Astrocyte (in vitro differentiated cells and primary cell): ENCODE data around the gene GPHN. TPM values are rescaled to one million over a fixed set of nuclear protein-coding genes. Genes with fewer than 3 reads are reported as not detected.

ENCODE experiments used
- DNase-seq: peaks from one replicate; pipeline ENCODE4 v3.0.0-alpha.2; 2010; ENCODE audit warnings: low read depth
- FAIRE-seq: peaks from 2 replicates; lab custom pipeline; 2011; peaks lifted over from hg19 to GRCh38; lab: Jason Lieb, UNC
- H2AFZ ChIP-seq: 2 replicates; pipeline ENCODE4 v1.6.0; 2012; ENCODE audit warnings: low read depth, low read length, inconsistent platforms
- H3K27ac ChIP-seq: 2 replicates; pipeline ENCODE4 v1.5.1; 2011; ENCODE audit warnings: low read depth, low read length, inconsistent platforms
- H3K27me3 ChIP-seq: 2 replicates; pipeline ENCODE4 v1.6.0; 2011; ENCODE audit warnings: low read length, inconsistent platforms; ENCODE audit not compliant: insufficient read depth
- H3K36me3 ChIP-seq: 2 replicates; pipeline ENCODE4 v1.5.1; 2011; ENCODE audit warnings: low read length, inconsistent platforms; ENCODE audit not compliant: insufficient read depth
- H3K4me1 ChIP-seq: 2 replicates; pipeline ENCODE4 v1.5.1; 2011; ENCODE audit warnings: low read length, inconsistent platforms; ENCODE audit not compliant: insufficient read depth
- H3K4me2 ChIP-seq: 2 replicates; pipeline ENCODE4 v1.6.0; 2012; ENCODE audit warnings: low read length, inconsistent platforms
- H3K4me3 ChIP-seq: 2 replicates; pipeline ENCODE4 v1.5.1; 2011; ENCODE audit warnings: low read depth, mild to moderate bottlenecking, low read length, inconsistent platforms; ENCODE audit not compliant: insufficient read depth
- H3K79me2 ChIP-seq: 2 replicates; pipeline ENCODE4 v1.6.0; 2012; ENCODE audit warnings: mild to moderate bottlenecking, low read length, inconsistent platforms; ENCODE audit not compliant: insufficient read depth
- H3K9ac ChIP-seq: 2 replicates; pipeline ENCODE4 v1.6.0; 2012; ENCODE audit warnings: mild to moderate bottlenecking, low read length, inconsistent platforms
- H3K9me3 ChIP-seq: 2 replicates; pipeline ENCODE4 v1.5.1; 2012; ENCODE audit warnings: low read depth, mild to moderate bottlenecking, low read length, inconsistent platforms; ENCODE audit not compliant: insufficient read depth
- H4K20me1 ChIP-seq: 2 replicates; pipeline ENCODE4 v1.6.0; 2012; ENCODE audit warnings: low read length, inconsistent platforms; ENCODE audit not compliant: insufficient read depth
- H3K27ac Mint-ChIP-seq: one replicate; pipeline ENCODE4 v1.8.0; 2021; ENCODE audit warnings: mild to moderate bottlenecking, mixed read lengths; ENCODE audit not compliant: unreplicated experiment
- H3K27me3 Mint-ChIP-seq: one replicate; pipeline ENCODE4 v1.8.0; 2021; ENCODE audit warnings: low read depth, mixed read lengths; ENCODE audit not compliant: unreplicated experiment
- H3K36me3 Mint-ChIP-seq: one replicate; pipeline ENCODE4 v1.8.0; 2021; ENCODE audit warnings: low read depth, mixed read lengths; ENCODE audit not compliant: unreplicated experiment
- H3K4me1 Mint-ChIP-seq: one replicate; pipeline ENCODE4 v1.8.0; 2021; ENCODE audit warnings: low read depth, mixed read lengths; ENCODE audit not compliant: unreplicated experiment
- H3K4me3 Mint-ChIP-seq: one replicate; pipeline ENCODE4 v1.8.0; 2021; ENCODE audit warnings: mild to moderate bottlenecking, moderate library complexity, mixed read lengths; ENCODE audit not compliant: unreplicated experiment
- H3K9me3 Mint-ChIP-seq: one replicate; pipeline ENCODE4 v1.8.0; 2021; ENCODE audit warnings: mild to moderate bottlenecking, mixed read lengths; ENCODE audit not compliant: unreplicated experiment
- EZH2 ChIP-seq: IDR thresholded peaks from 2 replicates; pipeline ENCODE4 v1.6.1; 2012; ENCODE audit warnings: mild to moderate bottlenecking, low read length, inconsistent platforms; ENCODE audit not compliant: insufficient read depth
- total RNA-seq: library from RNA; stranded (reverse); gene quantifications from 2 replicates; pipeline ENCODE4 v1.2.1, GENCODE V29; 2021
- TF ChIP-seq, protein P1 (sequence below): IDR thresholded peaks from 2 replicates; pipeline ENCODE4 v1.5.1; 2011; ENCODE audit warnings: low read depth, mild to moderate bottlenecking, inconsistent platforms, low read length, moderate library complexity; ENCODE audit not compliant: insufficient read depth

GPHN gene
- total RNA-seq, 1 donor from 2014 or later, result 6.9 TPM

DNA sequence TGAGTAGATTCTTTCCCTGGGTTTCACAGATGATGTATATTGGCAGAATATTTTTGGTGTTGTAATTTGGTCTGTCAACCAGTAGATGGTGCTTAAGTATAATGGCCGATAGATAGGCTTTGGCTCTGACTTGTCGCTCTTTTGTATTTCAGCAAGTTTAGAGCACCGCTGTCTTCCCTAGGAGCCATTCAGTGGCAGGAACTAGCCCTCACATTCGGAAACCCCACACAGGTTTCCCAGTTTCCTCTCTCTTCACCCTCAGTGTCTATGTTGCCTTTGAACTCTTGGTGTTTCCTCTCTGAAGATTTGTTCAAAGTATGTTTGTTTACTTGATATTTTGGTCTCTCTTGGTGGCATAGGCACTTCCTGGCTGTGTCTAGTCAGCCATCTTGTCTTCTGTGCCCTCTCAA lies 102.2 kb downstream of the GPHN start:
- Mint-ChIP-seq H3K27ac (no peak overlapping the region), H3K36me3 (no peaks in the 10 kb centered on the region), H3K4me1 (no peaks in the 10 kb centered on the region), H3K4me3 (no peak overlapping the region), H3K27me3 (no peaks in the 10 kb centered on the region), H3K9me3 (no peaks in the 10 kb centered on the region)
- Histone ChIP-seq H3K79me2 (peaks cover 11% of the 10 kb centered on the region), H3K4me1 (no peaks in the 10 kb centered on the region), H3K4me3 (no peak overlapping the region), H3K4me2 (no peak overlapping the region), H3K9ac (no peak overlapping the region), H3K27ac (no peak overlapping the region), H3K36me3 (no peaks in the 10 kb centered on the region), H2AFZ (no peak overlapping the region), H3K9me3 (no peaks in the 10 kb centered on the region), H3K27me3 (no peaks in the 10 kb centered on the region), H4K20me1 (peaks cover 3% of the 10 kb centered on the region)
- no peak for FAIRE-seq
- no peak for TF ChIP-seq EZH2
- TF ChIP-seq, protein P1, sequence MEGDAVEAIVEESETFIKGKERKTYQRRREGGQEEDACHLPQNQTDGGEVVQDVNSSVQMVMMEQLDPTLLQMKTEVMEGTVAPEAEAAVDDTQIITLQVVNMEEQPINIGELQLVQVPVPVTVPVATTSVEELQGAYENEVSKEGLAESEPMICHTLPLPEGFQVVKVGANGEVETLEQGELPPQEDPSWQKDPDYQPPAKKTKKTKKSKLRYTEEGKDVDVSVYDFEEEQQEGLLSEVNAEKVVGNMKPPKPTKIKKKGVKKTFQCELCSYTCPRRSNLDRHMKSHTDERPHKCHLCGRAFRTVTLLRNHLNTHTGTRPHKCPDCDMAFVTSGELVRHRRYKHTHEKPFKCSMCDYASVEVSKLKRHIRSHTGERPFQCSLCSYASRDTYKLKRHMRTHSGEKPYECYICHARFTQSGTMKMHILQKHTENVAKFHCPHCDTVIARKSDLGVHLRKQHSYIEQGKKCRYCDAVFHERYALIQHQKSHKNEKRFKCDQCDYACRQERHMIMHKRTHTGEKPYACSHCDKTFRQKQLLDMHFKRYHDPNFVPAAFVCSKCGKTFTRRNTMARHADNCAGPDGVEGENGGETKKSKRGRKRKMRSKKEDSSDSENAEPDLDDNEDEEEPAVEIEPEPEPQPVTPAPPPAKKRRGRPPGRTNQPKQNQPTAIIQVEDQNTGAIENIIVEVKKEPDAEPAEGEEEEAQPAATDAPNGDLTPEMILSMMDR, result peak; percentile 42
- no peak for DNase-seq

DNA sequence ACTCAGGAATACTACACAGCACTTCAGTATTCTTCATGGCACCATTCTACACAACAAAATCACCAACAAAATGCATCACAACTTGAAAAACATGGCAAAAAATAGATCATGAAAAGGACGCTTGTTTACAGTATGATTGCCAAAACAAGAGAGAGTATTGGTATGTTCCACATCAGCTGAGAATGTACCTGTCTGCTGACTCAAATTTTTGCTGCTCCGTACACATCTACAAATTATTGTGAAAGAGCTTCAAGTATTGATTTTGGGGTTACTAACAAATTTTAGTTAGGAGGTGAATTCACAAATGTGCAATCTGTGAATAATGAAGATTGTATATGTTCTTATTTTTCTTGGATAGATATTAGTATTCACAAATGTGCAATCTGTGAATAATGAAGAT lies 105.4 kb downstream of the GPHN start:
- DNase-seq, result no peak
- H3K9me3 Mint-ChIP-seq, result peaks cover 7% of the 10 kb centered on the region
- no peaks in the 10 kb centered on the region for H3K36me3 Mint-ChIP-seq
- H3K4me1 Mint-ChIP-seq, result no peaks in the 10 kb centered on the region
- no peak overlapping the region for H3K27ac Mint-ChIP-seq
- Histone ChIP-seq H3K4me2 (no peak overlapping the region), H2AFZ (no peak overlapping the region), H3K36me3 (no peaks in the 10 kb centered on the region), H3K4me3 (no peak overlapping the region), H3K9me3 (no peaks in the 10 kb centered on the region), H3K9ac (no peak overlapping the region), H3K27me3 (no peaks in the 10 kb centered on the region), H3K27ac (no peak overlapping the region), H3K4me1 (no peaks in the 10 kb centered on the region), H3K79me2 (peaks cover 17% of the 10 kb centered on the region), H4K20me1 (peaks cover 3% of the 10 kb centered on the region)
- peak; percentile 52 for FAIRE-seq
- TF ChIP-seq, protein P1, result no peak
- no peak for TF ChIP-seq EZH2
- no peaks in the 10 kb centered on the region for H3K27me3 Mint-ChIP-seq
- no peak overlapping the region for H3K4me3 Mint-ChIP-seq

DNA sequence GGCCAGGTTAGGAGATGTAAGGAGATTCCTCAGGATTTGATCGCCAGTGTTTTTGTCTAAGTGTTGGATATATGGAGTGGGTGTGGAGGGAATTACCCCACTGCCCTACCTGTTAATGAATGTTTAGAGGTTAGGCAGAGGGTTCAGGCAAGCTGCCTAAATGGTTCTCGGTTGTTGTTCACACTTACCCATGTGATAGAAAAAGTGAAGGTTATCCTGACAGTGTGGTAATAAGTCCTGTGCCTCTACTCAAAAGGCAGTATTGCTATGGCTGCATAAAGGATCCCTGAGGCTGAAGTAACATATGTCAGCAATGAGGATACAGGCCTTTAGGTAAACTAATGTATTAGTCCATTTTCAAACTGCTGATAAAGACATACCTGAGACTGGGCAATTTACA lies 112.0 kb downstream of the GPHN start:
- Histone ChIP-seq H3K9ac (no peak overlapping the region), H3K79me2 (peaks cover 7% of the 10 kb centered on the region), H3K4me3 (no peak overlapping the region), H2AFZ (no peak overlapping the region), H3K4me2 (no peak overlapping the region), H3K36me3 (no peaks in the 10 kb centered on the region), H3K9me3 (no peaks in the 10 kb centered on the region), H3K27me3 (no peaks in the 10 kb centered on the region), H3K27ac (no peak overlapping the region), H4K20me1 (peaks cover 6% of the 10 kb centered on the region), H3K4me1 (no peaks in the 10 kb centered on the region)
- H3K36me3 Mint-ChIP-seq, result peaks cover 5% of the 10 kb centered on the region
- FAIRE-seq, result no peak
- H3K9me3 Mint-ChIP-seq, result peaks cover 11% of the 10 kb centered on the region
- H3K27me3 Mint-ChIP-seq, result no peaks in the 10 kb centered on the region
- TF ChIP-seq, protein P1, result no peak
- no peak for TF ChIP-seq EZH2
- DNase-seq, result no peak
- H3K4me3 Mint-ChIP-seq, result no peak overlapping the region
- H3K4me1 Mint-ChIP-seq, result no peaks in the 10 kb centered on the region
- H3K27ac Mint-ChIP-seq, result no peak overlapping the region
